ENCODE measurements around the gene RGMA.
"Not testable (repeated sequence)": the region's sequence is repeated elsewhere in the genome, so short reads cannot be mapped to it uniquely, and the experiment has no call there.

The RGMA gene

DNA sequence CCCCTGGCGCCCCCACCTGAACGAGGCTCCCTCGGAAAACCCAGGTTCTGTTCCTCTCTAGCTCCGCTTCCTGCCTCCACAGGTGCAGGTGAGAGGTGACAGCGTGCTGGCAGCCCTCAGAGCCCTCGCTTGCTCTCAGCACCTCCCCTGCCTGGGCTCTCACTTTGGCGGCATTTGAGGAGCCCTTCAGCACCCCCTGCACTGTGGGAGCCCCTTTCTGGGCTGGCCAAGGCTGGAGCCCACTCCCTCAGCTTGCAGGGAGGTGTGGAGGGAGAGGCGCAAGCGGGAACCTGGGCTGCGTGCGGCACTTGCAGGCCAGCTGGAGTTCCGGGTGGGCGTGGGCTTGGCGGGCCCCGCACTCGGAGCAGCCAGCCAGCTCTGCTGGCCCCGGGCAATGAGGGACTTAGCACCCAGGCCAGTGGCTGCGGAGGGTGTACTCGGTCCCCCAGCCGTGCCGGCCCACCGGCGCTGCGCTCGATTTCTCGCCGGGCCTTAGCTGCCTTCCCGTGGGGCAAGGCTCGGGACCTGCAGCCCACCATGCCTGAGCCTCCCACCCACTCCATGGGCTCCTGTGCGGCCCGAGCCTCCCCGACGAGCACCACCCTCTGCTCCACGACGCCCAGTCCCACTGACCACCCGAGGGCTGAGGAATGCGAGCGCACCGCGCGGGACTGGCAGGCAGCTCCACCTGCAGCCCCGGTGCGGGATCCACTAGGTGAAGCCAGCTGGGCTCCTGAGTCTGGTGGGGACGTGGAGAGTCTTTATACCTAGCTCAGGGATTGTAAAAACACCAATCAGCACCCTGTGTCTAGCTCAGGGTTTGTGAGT is 57.2 kb downstream of the RGMA start:
- not testable (repeated sequence) for DNase-seq

DNA sequence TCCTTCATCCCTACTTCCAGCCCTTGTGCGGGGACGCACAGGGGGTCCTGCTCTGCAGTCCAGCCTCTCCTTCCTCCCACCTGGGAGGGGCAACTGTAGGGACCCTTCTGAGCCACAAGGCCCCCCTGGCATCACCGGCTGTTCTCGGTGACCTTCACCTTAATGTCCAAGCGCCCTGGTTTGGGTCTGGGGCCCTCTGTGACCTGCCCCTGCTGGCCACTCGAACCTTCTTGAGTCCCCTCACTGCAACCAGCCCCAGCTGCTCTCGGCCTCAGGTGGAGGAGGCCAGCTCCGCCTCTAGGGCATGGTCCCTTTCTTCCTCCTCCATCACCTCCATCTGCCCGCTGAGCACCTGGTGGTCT is 57.9 kb downstream of the RGMA start:
- DNase-seq: no peak

DNA sequence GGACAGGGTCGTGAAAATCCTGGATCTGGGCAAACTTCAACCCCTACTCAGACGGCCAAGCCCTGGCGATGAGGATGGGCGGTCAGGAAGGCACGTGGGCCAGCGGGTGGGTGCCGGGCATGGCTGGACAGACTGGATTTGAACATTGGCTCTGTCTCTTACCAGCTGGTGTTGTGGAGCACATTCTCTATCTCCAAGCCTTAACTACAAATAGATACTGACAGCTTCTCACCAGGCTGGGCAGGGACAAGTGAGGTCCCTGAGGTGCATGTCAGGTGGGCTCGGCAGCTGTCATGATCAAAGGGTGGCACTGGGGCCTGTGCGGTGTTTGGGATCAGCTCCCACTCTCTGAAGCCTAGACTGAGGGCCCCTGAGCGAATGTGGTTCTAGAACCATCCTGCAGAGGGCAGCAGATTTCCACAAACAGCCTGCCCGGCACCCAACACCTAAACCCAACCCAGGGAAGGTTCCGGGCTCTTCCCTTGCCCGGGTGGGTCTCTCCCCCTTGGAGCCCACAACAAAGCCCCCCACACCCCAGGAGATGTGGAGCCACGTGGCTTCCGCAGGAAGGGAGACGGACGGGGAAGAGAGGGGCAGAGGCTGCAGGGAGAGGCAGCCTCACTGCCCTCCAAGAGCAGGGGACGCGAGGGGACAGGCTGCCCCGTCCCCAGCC is 58.4 kb downstream of the RGMA start:
- no peak for DNase-seq

DNA sequence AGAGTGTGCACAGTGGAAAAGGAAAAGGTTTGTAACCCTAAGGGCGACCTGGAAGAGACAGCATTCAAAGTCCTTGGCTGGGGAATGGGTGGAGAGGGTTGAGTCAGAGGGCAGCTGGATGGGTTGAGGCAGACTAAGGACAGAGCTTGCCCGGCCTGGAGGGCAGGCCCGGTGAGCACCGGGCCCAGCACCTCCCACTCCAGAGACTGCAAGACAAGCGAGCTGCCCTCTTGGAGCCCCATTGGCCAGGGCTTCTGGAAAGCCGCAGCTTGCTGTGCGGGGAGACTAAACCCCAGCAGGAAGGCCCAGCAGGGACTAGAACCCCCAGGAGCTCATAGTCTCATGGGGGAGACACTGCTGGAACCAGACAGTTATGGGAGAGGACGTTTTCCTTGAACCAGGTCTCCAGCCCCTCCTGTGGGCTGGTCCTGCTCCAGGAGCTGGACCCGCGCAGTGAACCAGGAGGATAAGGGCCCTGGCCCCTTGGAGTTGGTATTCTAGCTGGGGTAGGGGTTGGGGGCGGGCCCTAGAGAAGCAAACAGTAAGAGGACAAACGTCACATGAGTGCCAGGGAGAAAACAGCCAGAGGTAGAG is 59.1 kb downstream of the RGMA start:
- no peak for DNase-seq

DNA sequence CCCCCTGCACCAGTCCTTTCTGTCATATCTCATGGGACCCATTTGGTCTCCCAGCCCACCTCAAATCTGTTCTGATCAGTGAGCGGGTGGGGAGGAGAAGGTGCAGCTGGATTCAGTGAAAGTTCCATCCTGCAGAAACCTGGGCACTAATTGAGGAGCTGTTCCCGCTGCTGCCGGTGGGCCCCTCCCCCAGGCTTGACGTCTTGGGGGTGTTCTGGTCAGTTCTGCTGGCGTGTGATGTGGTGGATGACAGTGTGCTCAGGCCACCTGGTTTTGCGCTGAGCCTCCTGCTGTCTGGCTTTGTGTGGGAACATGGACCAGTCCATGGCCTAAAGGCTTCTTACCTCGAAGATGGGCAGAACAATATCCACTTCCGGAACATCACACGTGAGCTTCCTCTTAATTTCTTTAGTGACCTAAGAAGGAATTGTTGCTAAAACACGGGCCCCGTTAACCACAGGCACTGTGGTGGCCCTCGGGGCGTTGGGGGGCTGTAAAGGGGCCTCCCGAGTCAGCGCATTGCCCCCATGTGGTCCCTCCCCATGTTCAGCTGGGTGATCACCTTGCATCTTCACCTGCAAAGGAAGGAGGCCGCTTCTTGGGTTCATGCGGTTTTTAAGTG is 59.7 kb downstream of the RGMA start:
- DNase-seq: no peak

DNA sequence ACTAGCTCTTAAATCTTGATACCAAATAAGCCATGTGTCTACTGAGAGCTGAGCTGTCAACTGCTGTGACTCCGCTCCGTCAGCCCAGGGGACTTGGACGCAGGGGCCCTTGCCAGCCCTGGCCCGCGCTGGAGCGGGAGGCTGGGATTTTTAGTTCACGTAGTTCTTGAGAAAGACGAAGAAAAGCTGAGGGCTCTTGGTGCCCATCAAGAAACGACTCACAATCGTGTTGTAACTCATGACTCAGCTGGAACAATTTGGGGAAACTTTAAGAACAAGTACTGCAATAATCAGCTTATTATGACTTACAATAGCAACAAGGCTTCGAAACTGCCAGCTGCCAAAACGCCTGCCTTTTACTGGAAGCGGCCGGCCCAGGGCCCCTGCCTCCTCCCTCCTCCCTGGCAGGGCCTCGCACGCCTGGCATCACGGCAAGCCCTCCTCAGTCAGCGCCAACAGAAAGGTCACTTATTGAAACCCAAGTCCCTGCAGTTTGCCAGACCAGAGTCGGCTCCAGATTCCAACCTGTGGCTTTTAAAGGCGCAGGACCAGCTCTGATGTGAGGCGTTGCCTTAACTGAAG is 60.3 kb downstream of the RGMA start:
- DNase-seq: no peak

DNA sequence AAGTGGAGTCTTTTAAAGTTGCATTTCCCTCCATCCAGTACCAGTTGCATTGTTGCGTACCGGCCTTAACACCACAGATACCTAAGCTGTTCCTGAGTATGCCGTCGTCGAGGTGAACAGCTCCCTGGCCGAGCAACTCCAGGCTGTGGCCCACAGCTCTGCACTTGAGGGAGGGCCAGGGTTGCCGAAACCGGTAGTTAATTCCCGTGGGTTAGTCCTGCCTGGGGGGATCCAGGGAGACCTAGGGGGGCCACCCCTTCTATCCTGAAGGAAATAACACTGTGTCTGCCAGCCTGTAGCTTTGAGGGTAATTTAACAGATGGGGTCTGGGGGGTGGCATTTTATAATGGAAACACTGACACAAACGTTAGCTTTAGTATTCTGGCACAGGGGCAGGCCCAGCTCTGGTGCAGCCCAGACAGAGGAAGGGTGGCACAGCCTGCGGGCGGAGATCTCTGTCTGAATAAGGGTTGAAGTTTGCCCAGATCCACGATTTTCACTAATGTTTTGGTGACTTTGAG is 60.8 kb downstream of the RGMA start:
- DNase-seq: no peak

DNA sequence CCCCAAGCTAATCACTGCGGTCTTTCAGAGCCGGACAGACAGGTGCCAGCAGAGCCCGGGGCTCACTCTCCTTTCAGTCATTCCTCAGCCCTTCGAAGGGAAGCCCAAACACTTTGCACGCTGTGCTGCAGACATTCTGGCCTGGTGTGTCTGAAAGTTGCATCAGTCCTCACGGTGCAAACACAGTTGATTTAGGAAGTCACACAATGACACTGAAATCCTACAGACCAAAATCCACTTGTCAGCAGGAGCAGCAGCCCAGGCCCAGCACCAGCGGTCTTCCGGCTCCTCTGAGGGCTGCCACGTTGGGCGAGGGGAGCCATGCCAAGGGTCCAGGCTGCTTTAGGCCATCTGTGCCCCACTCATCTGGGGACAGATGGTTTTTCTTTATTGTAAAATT is 61.6 kb downstream of the RGMA start:
- DNase-seq: no peak

DNA sequence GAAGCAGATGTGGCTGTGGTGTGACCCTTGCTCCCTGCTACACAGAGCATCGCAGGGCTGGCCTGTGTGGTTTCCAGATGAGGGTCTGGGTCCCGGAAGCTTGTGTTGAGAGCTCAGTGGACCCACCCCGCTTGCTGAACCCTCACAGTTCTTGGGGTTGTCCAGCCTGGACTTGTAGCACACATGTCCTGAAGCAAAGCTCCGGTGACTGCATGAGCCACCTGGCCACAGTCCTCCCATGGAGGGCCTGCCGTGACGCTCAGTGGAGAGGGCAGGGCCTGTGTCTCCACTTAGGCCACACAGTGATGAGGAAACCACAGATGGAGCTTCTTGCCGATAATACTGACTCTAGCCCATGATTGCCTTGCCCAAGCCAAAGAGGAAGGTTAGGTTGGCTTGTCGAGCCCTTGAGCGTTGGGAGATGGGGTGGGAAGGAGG is 62.6 kb downstream of the RGMA start:
- no peak for DNase-seq

DNA sequence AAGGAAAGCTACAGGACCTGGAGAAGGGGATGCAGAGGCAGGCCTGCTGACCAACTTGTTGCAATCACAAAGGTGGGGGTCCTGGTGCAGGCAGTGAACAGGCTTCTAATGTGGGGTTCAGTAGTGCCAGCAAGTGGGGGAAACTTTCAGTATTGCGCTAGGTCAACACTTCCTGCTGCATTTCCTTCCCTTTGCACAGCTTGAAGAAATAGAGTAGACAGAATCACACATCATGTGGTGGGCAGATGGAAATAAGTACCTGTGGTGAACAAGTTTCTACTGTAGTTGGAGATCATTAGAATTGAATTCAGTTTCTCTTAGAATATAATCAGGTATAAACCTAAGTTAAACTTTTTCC is 63.4 kb downstream of the RGMA start:
- no peak for DNase-seq

DNA sequence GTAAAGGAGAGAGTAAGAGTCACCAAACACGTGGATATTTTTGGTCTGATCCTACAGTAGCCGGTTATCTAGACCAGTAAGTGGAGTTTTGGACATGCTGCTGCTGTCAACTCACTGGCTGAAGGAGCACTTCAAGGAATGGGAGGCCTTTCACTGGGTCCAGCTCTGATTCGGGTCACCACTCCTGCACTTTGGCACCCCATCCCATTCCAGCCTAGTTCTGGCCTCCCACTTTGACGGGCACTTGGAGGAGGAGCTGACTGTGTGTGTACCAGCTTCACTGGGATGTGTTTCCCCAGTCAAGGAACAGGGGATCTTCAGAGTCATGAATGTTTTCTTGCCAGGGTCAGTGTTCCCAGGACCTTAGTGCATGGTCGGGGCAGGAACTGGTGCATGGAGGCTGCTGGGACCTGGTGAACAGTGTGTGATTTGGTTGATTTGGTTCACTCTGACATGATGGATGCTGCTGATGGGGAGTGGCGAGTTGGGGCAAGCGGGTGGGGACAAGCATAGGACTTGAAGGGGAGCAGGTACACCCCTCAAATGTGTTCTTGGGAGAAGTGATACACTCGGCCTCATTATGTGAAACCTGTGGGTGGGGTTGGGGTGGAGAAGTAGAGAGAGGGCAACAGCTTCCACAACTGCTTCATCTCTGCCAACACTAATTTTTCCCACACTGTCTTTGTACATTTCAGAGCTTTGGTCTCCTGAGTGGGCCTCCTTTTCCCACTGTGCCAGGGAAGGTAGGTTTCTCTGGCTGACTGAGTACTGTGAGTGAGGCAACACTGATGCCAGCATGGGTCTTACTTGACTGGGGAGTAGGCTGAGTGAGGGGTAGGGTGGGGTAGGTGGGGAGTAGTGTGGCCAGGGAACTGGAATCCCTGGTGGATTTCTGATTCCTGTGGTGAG is 64.0 kb downstream of the RGMA start:
- DNase-seq: no peak

DNA sequence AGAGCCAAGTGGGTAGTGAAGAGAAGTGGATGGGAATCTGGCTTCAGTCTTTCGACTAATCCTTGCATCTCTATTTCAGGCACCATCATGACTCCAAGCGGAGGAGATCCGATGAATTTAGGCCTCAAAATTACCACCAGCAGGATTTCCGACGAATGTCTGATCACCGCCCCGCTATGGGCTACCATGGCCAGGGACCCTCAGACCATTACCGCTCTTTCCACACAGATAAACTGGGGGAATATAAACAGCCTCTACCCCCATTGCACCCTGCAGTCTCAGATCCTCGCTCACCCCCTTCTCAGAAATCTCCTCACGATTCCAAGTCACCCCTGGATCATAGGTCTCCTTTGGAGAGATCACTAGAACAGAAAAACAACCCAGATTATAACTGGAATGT is 64.7 kb downstream of the RGMA start:
- no peak for DNase-seq

DNA sequence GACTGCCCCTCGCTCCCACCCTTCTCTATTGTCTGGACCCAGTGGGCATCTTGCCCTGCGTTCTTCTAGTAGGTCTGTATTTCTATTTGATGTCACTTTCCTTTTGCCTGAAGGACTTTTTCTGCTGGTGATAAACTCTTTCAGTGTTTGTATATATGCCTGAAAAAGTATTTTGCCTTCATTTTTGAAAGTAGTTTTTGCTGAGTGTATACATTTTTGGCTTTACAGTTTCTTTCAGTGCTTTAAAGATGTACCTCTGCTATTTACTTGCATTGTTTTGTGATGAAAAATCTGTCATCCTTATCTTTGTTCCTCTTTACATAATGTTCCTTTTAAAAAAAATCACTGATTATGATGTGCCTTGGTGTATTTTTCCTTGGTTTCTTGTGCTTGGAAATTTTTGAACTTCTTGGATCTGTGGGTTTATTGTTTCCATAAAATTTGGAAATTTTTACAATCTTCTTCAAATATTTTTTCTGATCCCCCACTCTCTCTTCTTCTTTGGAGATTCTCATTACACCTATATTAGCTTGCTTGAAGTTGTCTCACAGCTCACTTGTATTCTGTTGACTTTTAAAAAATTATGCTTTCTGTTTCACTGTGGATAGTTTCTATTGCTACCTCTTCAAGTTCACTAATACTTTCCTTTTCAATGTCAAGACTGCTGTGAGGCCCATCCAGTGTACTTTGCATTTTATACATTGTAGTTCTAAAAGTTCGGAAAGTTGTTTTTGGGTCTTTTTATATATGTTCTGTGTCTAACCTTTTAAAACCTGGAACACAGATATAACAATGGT is 67.8 kb downstream of the RGMA start:
- DNase-seq: no peak

DNA sequence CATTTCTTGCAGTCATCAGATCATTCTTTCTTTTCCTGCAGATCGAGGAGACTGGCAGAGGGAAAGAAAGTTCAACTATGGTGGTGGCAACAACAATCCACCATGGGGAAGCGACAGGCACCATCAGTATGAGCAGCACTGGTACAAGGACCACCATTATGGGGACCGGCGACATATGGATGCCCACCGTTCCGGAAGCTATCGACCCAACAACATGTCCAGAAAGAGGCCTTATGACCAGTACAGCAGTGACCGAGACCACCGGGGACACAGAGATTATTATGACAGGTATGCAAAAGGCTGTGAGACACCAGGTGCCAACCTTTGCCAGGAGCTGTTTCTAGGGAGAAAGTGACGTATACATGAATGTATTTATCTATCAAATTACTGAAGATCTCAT is 69.0 kb downstream of the RGMA start:
- no peak for DNase-seq

DNA sequence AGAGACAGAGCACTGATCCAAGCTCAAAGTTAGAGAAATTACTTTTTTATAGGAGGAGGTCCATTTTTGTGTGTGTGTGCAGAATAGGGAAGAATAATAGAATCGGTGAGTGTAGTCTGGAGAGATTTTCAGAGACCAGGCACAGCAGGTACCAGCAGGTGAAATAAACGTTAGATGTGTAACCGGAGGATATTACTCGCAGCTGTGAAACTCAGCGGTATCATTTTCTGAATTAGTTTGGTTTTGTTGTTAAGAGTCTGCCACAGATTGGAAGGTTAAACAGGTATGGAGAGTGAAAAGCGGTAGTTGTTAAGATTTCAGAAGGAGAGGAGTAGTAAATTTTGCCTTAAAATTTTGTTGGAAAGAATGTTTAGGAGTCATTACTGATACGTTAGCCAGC is 69.9 kb downstream of the RGMA start:
- DNase-seq: no peak

DNA sequence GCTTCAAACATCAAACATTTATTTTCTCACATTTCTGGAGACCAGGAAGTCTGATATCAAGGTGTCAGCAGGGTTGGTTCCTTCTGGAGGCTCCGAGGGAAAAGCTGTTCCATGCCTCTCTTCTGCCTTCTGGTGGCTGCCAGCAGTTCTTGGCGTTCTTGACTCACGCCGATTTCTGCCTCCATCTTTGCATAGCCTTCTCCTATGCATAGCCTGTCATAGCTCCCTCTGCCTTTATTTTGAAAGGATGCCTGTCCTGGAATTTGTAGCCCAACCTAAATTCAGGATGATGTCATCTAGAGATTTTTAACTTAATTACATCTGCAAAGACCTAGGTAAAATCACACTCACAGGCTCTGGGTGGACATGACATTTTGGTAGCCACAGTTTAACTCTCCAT is 70.4 kb downstream of the RGMA start:
- no peak for DNase-seq

DNA sequence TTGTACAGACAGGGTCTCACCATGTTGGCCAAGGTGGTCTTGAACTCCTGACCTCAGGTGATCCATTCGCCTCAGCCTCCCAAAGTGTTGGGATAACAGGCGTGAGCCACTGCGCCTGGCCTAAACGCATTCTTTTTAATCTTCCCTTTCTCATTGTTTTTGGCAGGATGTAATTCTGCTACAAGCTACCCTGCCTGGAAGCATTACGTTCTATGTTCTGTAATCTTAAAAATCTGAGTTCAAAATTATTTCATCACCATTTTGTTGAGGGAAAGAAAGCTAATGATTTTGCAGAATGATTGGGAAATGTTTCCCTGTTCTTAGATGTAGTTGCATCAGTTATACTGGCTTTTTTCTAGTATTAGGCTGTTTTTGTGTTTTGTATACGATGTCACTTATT is 71.5 kb downstream of the RGMA start:
- DNase-seq: no peak

DNA sequence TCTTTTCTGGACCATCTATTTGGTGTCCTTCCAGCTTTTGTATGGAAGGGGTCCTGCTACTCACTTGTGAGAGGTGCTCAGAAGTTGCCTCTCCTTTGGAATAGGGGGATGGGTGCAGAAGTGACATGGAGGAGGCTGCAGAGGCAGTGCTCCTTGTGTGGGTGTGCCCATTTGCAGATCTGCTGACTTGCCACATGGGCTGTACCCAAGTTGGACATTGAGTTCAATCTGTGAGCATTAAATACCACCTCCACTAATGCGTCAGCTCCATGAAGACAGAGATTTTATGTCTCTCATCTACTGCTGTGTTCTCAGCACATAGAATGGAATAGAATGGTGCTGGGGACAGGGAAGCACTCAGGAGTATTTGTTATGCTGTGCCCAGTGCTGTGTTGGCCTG is 76.2 kb downstream of the RGMA start:
- no peak for DNase-seq

DNA sequence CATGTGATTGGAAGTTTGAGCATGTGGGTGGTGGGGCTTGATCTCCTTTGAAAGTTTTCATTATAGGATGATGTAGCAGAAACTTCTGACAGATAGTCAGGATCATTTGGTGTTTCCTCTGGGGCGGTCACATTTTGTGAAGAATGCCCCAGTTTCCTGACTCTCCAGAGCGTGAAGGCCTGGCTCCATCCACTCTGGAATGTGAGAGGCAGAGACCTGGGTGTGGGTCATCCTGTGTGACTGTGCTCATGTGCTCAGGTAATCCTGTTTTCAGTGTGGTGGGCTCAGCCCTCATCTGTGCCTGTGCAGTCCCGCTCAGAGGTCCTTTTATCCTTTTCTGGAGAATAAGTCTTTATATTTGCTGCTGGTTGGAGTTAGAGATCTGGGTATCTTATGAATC is 81.0 kb downstream of the RGMA start:
- DNase-seq: no peak

DNA sequence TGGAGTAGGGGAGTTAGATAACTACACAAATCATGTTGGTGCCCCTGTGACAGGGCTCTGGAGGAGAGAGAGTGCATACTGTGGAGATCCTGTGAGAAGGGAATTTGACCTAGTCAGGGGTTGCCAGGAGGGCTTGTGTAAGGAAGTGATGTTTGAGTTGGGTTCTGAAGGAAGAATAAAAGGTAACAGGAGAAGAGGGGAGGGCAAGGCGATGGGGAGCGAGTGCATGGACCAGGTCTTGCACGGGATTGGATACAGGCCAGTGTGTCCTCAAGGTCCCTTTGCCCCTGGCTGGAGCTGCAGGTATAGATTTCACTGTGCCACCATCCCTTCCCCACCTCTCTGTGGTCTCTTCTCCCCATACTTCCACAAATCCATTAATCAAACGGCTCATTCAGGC is 83.9 kb downstream of the RGMA start:
- no peak for DNase-seq

DNA sequence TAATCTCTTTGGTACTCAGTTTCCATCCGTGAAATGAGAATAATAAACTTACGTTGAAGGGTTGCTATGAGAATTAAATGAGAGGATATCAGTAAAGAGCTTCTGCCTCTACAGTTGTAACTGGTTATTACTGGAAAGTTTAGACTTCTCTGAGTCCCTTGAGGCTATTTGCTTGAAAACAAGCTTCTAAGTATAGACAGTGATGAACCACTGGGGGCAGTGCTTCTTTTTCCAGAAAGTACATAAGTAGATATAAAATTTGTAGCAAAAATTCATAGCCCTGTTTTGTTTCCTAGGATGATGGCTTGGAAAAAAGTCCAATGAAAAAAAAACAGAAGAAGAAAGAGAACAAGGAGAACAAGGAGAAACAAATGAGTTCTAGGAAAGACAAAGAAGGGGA is 87.1 kb downstream of the RGMA start:
- no peak for DNase-seq

All from NCI-H1105 (cell line).